Measurements from ENCODE around the gene CNTN5. TPM values are rescaled to one million over a fixed set of nuclear protein-coding genes. Genes with fewer than 3 reads are reported as not detected.
"Not testable (repeated sequence)": the region's sequence is repeated elsewhere in the genome, so short reads cannot be mapped to it uniquely, and the experiment has no call there.

CNTN5 gene
- 4.2 TPM for polyA plus RNA-seq (ENCODE audit: insufficient read length)

- DNase-seq (ENCODE audit: low read depth) = no peak
Observed at GRCh38 chr11:99020352-99021225, at the start of gene CNTN5. Gene CNTN5 (plus strand): TSS chr11:99020949.

GRCh38 chr11:98979205-98979604, 41.5 kb upstream of the CNTN5 start:
- DNase-seq (ENCODE audit: low read depth) = no peak

- peak; percentile 31 for DNase-seq (ENCODE audit: low read depth)
Observed at GRCh38 chr11:99015634-99016454, 4.9 kb upstream of the CNTN5 start.

GRCh38 chr11:99019696-99020095, 1.1 kb upstream of the CNTN5 start:
- no peak for DNase-seq (ENCODE audit: low read depth)

- DNase-seq (ENCODE audit: low read depth) = no peak
Observed at GRCh38 chr11:99037057-99037456, 16.3 kb downstream of the CNTN5 start.

- no peak for DNase-seq (ENCODE audit: low read depth)
Observed at GRCh38 chr11:99063331-99063730, 42.6 kb downstream of the CNTN5 start.

GRCh38 chr11:99065121-99065520, 44.4 kb downstream of the CNTN5 start:
- no peak for DNase-seq (ENCODE audit: low read depth)

- DNase-seq (ENCODE audit: low read depth) = no peak
Observed at GRCh38 chr11:99066618-99067317, 46.0 kb downstream of the CNTN5 start.

- no peak for DNase-seq (ENCODE audit: low read depth)
Observed at GRCh38 chr11:99068832-99069231, 48.1 kb downstream of the CNTN5 start.

GRCh38 chr11:99069856-99070444, 49.2 kb downstream of the CNTN5 start:
- no peak for DNase-seq (ENCODE audit: low read depth)

- no peak for DNase-seq (ENCODE audit: low read depth)
Observed at GRCh38 chr11:99079576-99079975, 58.8 kb downstream of the CNTN5 start.

- no peak for DNase-seq (ENCODE audit: low read depth)
Observed at GRCh38 chr11:99080154-99080553, 59.4 kb downstream of the CNTN5 start.

- no peak for DNase-seq (ENCODE audit: low read depth)
Observed at GRCh38 chr11:99098258-99098657, 77.5 kb downstream of the CNTN5 start.

- DNase-seq (ENCODE audit: low read depth) = no peak
Observed at GRCh38 chr11:99098751-99099150, 78.0 kb downstream of the CNTN5 start.

- DNase-seq (ENCODE audit: low read depth) = no peak
Observed at GRCh38 chr11:99117603-99118002, 96.9 kb downstream of the CNTN5 start.

- not testable (repeated sequence) for DNase-seq (ENCODE audit: low read depth)
Observed at GRCh38 chr11:99133862-99134261, 113.1 kb downstream of the CNTN5 start.

GRCh38 chr11:99135508-99135907, 114.8 kb downstream of the CNTN5 start:
- DNase-seq (ENCODE audit: low read depth) = no peak

GRCh38 chr11:99142237-99142636, 121.5 kb downstream of the CNTN5 start:
- no peak for DNase-seq (ENCODE audit: low read depth)

- no peak for DNase-seq (ENCODE audit: low read depth)
Observed at GRCh38 chr11:99148352-99148751, 127.6 kb downstream of the CNTN5 start.

GRCh38 chr11:99154277-99154676, 133.5 kb downstream of the CNTN5 start:
- DNase-seq (ENCODE audit: low read depth) = no peak

GRCh38 chr11:99160447-99160846, 139.7 kb downstream of the CNTN5 start:
- no peak for DNase-seq (ENCODE audit: low read depth)

GRCh38 chr11:99162819-99163218, 142.1 kb downstream of the CNTN5 start:
- DNase-seq (ENCODE audit: low read depth) = no peak

Data from forelimb muscle (tissue), 1 donor.